Kidney epithelial cell (primary cell): ENCODE measurements around the gene SDCCAG8. TPM values are rescaled to one million over a fixed set of nuclear protein-coding genes. Genes with fewer than 3 reads are reported as not detected.

Source experiments
- DNase-seq: peaks from one replicate; pipeline ENCODE4 v3.0.0-alpha.2; 2010; ENCODE audit warnings: low read depth
- H3K27me3 ChIP-seq: 2 replicates; pipeline ENCODE4 v1.6.0; 2011; ENCODE audit warnings: low read length; ENCODE audit not compliant: control insufficient read depth, insufficient read depth
- H3K36me3 ChIP-seq: 2 replicates; pipeline ENCODE4 v1.5.1; 2011; ENCODE audit warnings: low read length; ENCODE audit not compliant: control insufficient read depth, insufficient read depth
- H3K4me3 ChIP-seq: 2 replicates; pipeline ENCODE4 v1.5.1; 2011; ENCODE audit warnings: low read depth, mild to moderate bottlenecking, control low read depth, low read length
- total RNA-seq: library from RNA; depleted of rRNA; stranded (reverse); fragments of >200 nt; gene quantifications from 2 replicates; pipeline ENCODE4 v1.2.3, GENCODE V29; 2015
- TF ChIP-seq, protein P1 (sequence below): IDR thresholded peaks from 2 replicates; pipeline ENCODE4 v1.5.1; 2011; ENCODE audit warnings: mild to moderate bottlenecking, moderate library complexity, low read length, control low read depth, inconsistent platforms; ENCODE audit not compliant: insufficient read depth, poor library complexity, severe bottlenecking

Gene SDCCAG8
- total RNA-seq, 1 donor from 2014 or later: 46.9 TPM

DNA sequence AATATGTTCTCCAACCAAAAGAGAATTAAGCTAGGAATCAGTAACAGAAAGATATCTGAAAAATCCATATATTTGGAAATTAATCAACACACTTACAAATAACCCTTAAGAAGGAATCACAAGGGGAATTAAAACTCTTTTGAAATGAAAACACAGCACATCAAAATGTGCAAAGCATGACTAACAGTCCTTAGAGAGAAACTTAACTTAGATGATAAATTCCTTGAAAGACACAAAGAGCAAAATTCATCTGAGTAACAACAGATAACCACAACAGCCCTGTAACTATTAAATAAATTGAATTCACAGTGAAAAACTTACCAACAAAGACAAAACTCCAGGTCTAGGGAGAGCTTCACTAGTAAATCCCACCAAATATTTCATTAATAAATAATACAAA is 283.8 kb downstream of the SDCCAG8 start:
- TF ChIP-seq, protein P1, sequence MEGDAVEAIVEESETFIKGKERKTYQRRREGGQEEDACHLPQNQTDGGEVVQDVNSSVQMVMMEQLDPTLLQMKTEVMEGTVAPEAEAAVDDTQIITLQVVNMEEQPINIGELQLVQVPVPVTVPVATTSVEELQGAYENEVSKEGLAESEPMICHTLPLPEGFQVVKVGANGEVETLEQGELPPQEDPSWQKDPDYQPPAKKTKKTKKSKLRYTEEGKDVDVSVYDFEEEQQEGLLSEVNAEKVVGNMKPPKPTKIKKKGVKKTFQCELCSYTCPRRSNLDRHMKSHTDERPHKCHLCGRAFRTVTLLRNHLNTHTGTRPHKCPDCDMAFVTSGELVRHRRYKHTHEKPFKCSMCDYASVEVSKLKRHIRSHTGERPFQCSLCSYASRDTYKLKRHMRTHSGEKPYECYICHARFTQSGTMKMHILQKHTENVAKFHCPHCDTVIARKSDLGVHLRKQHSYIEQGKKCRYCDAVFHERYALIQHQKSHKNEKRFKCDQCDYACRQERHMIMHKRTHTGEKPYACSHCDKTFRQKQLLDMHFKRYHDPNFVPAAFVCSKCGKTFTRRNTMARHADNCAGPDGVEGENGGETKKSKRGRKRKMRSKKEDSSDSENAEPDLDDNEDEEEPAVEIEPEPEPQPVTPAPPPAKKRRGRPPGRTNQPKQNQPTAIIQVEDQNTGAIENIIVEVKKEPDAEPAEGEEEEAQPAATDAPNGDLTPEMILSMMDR: no peak
- DNase-seq: no peak

DNA sequence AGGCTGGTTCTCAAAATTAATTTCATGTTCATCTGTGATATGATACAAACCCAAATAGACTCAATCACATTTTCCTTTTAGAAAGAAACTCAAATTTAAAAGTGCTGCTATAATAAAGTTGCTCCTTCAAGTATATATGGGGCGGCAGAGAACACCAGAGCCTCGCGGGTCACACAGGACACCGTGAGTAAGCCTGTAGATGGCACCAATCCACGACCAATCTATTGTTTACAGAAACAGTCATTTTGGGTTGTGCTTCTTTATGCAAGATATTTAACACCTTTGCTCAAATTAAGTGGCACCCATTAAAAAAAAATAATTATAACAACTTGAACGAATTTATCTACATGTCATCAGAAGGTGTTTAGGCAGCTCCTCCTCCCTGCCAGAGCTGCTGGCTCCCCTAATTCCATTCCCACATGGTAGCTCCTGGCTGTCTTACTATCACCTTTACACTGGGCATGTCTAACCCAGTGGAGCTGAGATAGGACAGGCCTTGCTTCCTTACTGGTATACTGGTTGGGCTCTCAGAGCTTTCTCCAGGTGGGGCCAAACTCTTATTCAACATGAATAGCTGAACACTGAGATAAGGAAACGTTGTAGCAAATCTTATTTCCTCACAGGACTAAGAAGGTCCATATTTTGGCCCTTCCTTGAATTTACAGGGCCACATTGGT is 287.0 kb downstream of the SDCCAG8 start:
- H3K36me3 ChIP-seq: no peaks in the 10 kb centered on the region
- DNase-seq: no peak
- TF ChIP-seq, protein P1: no peak

More for the DNA sequence above, 283.8 kb downstream of the SDCCAG8 start:
- H3K36me3 ChIP-seq: no peaks in the 10 kb centered on the region
- H3K27me3 ChIP-seq: no peaks in the 10 kb centered on the region
- no peak overlapping the region for H3K4me3 ChIP-seq

DNA sequence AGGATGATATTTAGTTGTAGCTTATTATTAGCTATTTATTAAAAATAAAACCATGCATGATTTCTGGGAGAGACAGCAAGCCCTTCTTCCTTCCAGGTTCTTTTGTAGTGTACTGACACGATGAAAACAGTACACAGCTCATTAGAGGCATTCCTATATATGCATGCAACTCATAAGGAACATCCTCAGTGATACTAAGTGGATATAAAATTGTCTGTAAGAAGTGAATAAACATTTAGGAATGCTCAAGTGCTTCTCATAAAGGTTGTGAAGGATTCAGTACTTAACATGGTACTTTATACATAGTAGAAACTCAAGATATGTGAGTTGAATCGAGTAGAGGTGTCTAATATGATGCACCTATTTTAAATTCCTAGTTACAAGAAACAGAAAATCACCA is 287.7 kb downstream of the SDCCAG8 start:
- no peaks in the 10 kb centered on the region for H3K27me3 ChIP-seq
- no peaks in the 10 kb centered on the region for H3K36me3 ChIP-seq
- no peak overlapping the region for H3K4me3 ChIP-seq
- DNase-seq: no peak
- TF ChIP-seq, protein P1: no peak

More for the DNA sequence above, 287.0 kb downstream of the SDCCAG8 start:
- Histone ChIP-seq H3K4me3 (no peak overlapping the region), H3K27me3 (no peaks in the 10 kb centered on the region)

DNA sequence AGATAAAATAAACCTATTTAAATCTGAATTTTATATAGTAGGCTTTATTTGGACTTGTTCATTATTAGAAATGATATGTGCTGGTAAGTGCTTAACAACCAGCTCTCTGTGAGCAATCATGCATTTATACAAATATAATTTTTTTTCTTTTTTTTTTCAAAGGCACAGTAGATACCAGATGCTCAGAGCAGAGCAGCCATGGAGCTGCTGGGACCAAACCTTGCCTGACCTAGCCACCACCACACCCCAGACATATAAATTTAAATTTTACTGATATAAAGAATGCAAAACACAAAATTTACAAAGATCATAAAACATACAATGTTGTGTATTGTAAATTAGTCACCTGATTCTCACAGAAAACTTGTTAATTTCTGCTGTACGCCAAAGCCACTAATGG is 290.6 kb downstream of the SDCCAG8 start:
- no peaks in the 10 kb centered on the region for H3K36me3 ChIP-seq
- no peak overlapping the region for H3K4me3 ChIP-seq
- no peaks in the 10 kb centered on the region for H3K27me3 ChIP-seq
- no peak for DNase-seq
- TF ChIP-seq, protein P1: no peak

DNA sequence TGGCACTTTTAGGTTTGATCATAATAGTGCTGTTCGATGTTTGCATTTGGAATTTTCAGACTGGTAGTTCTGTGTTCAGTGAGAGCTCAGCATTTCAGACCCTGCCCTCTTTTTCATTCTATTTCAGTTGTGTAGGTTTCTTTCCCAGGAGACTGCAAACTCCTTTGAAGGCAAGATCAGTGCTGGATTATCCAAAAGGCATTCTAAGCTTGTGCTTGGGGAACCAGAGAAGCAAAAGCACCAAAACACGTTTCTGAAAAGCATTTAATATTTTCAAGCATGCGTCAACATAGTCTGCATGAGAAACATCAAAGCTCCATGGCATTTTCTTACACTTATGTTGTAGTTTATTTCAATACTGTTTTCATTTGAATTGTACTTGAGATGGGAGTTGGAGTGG is 292.1 kb downstream of the SDCCAG8 start:
- H3K27me3 ChIP-seq: no peaks in the 10 kb centered on the region
- DNase-seq: no peak
- H3K36me3 ChIP-seq: no peaks in the 10 kb centered on the region
- TF ChIP-seq, protein P1: no peak
- no peak overlapping the region for H3K4me3 ChIP-seq

DNA sequence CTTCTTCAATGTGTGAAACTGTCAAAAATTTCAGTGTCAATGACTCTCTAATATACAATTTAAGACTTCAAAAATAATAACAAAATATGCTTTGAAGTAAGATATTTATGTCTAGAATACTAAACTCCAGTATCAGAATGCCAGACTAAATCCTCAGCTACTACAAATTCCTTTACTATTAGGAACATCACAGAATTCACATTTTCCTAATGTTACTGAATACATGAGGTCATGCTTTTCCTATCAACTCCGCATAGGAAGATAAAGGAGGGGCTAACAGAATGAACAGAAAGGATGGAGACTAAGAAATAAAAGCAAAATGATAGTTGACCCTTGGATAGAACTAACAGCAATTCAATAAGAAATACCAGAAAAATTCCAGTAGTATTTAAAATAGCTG is 292.7 kb downstream of the SDCCAG8 start:
- no peaks in the 10 kb centered on the region for H3K36me3 ChIP-seq
- DNase-seq: no peak
- no peaks in the 10 kb centered on the region for H3K27me3 ChIP-seq
- TF ChIP-seq, protein P1: no peak
- H3K4me3 ChIP-seq: no peak overlapping the region
